Gastroesophageal sphincter (tissue), 3 donors: ENCODE data around the gene ACSF2.

Experiments used
- CTCF ChIP-seq, 4 experiments: fragments of 200-600 bp in 2 of 4; fragments of 450-650 bp in 2 of 4; sonication (generic) in 1 of 4; IDR thresholded peaks; one replicate each; pipeline ENCODE4 v1.5.1; 2017 to 2019; ENCODE audit warnings: antibody characterized with exemption in 4 of 4, mild to moderate bottlenecking in 2 of 4, moderate library complexity in 2 of 4
- POLR2A ChIP-seq, 2 donors: fragments of 450-650 bp; IDR thresholded peaks; one replicate each; pipeline ENCODE4 v1.6.1; 2017; ENCODE audit warnings: antibody characterized with exemption in 2 of 2, mild to moderate bottlenecking in 2 of 2, moderate library complexity in 1 of 2
- POLR2AphosphoS5 ChIP-seq: sonication (generic); formaldehyde crosslinking; IDR thresholded peaks from one replicate; pipeline ENCODE4 v1.6.1; 2017; ENCODE audit warnings: antibody characterized with exemption

- TF ChIP-seq CTCF (IDR thresholded peaks at IDR 0.05) (no peak), POLR2AphosphoS5 (no peak), POLR2A (IDR thresholded peaks at IDR 0.05) (no peak)
Observed at GRCh38 chr17:50424246-50424995, 1.6 kb upstream of the ACSF2 start.
